Glutamatergic neuron (in vitro differentiated cells): Measurements from ENCODE around the gene RNU7-1. TPM values are rescaled to one million over a fixed set of nuclear protein-coding genes. Genes with fewer than 3 reads are reported as not detected.

Experiments
- DNase-seq: peaks from one replicate; pipeline ENCODE4 v3.0.0; 2022
- H3K27ac Mint-ChIP-seq: one replicate; pipeline ENCODE4 v1.8.0; 2020; ENCODE audit warnings: mild to moderate bottlenecking, mixed read lengths, inconsistent platforms; ENCODE audit not compliant: unreplicated experiment
- H3K27me3 Mint-ChIP-seq: one replicate; pipeline ENCODE4 v1.8.0; 2020; ENCODE audit warnings: mild to moderate bottlenecking, moderate library complexity, mixed read lengths, inconsistent platforms; ENCODE audit not compliant: unreplicated experiment
- H3K36me3 Mint-ChIP-seq: one replicate; pipeline ENCODE4 v1.8.0; 2020; ENCODE audit warnings: mild to moderate bottlenecking, mixed read lengths, inconsistent platforms; ENCODE audit not compliant: unreplicated experiment
- H3K4me1 Mint-ChIP-seq: one replicate; pipeline ENCODE4 v1.8.0; 2020; ENCODE audit warnings: mild to moderate bottlenecking, low read depth, mixed read lengths, inconsistent platforms; ENCODE audit not compliant: unreplicated experiment
- H3K4me3 Mint-ChIP-seq: one replicate; pipeline ENCODE4 v1.8.0; 2020; ENCODE audit warnings: mild to moderate bottlenecking, mixed read lengths, inconsistent platforms; ENCODE audit not compliant: unreplicated experiment
- H3K9me3 Mint-ChIP-seq: one replicate; pipeline ENCODE4 v1.8.0; 2020; ENCODE audit warnings: mild to moderate bottlenecking, moderate library complexity, mixed read lengths, inconsistent platforms; ENCODE audit not compliant: unreplicated experiment
- total RNA-seq: library from RNA; stranded (reverse); fragmentation: NEBNext Ultra II Directional; extraction: Animal tissue kit (Norgen Biotek cat#: 25700); gene quantifications from one replicate; pipeline ENCODE4 v1.2.1, GENCODE V29; 2021; ENCODE audit not compliant: unreplicated experiment
- TF ChIP-seq, protein P1 (sequence below): fragments of 200-600 bp; sonication (generic); IDR thresholded peaks from one replicate; pipeline ENCODE4 v1.5.0; 2021; ENCODE audit not compliant: partially characterized antibody, unreplicated experiment

The RNU7-1 gene
- total RNA-seq, 1 donor from 2014 or later: not detected

DNA sequence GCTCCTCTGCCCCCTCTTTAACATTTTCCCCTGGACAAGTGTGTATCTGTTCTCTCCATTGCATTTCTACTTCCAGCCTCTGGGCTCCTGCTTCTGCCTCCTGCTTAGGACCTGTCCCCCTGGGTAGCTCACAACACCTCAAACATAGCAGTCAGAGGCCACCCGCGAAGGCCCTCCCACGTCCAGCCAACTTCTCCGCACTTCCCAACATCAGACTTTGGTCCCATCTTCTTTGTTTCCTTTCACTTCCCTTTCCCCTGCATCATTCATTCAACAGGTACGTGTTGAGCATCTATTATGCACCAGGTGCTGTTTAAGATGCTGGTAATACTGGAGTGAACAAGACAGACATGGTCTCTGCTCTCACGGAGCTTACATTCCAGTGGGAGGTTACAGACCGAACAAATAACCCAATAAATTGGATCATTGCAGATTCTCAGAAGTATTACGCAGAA is 3.3 kb downstream of the RNU7-1 start:
- peaks cover 17% of the 10 kb centered on the region for H3K4me1 Mint-ChIP-seq
- DNase-seq: no peak
- peaks cover 25% of the 10 kb centered on the region for H3K27me3 Mint-ChIP-seq
- TF ChIP-seq, protein P1, sequence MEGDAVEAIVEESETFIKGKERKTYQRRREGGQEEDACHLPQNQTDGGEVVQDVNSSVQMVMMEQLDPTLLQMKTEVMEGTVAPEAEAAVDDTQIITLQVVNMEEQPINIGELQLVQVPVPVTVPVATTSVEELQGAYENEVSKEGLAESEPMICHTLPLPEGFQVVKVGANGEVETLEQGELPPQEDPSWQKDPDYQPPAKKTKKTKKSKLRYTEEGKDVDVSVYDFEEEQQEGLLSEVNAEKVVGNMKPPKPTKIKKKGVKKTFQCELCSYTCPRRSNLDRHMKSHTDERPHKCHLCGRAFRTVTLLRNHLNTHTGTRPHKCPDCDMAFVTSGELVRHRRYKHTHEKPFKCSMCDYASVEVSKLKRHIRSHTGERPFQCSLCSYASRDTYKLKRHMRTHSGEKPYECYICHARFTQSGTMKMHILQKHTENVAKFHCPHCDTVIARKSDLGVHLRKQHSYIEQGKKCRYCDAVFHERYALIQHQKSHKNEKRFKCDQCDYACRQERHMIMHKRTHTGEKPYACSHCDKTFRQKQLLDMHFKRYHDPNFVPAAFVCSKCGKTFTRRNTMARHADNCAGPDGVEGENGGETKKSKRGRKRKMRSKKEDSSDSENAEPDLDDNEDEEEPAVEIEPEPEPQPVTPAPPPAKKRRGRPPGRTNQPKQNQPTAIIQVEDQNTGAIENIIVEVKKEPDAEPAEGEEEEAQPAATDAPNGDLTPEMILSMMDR: peak; percentile 18
- H3K27ac Mint-ChIP-seq: peak overlapping the region; percentile 87
- H3K9me3 Mint-ChIP-seq: peaks cover 14% of the 10 kb centered on the region
- peak overlapping the region; percentile 97 for H3K4me3 Mint-ChIP-seq
- H3K36me3 Mint-ChIP-seq: no peaks in the 10 kb centered on the region

DNA sequence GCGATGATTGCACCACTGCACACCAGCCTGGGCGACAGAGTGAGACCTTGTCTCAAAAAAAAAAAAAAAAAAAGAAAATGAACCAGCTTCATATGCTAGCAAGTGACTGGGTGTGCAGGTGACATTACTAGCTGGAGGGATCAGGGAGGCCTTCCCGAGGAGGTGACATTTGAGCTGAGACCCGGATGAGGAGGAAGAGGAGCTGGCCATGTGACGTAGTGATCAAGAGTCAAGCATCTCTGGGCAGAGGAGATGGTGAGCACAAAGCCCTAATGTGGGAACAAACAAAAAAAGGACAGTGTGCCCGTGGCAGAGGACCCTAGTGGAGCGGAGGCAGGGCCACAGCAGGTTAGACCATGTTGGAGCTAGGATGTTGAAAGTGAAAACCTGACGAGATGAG is 4.0 kb downstream of the RNU7-1 start:
- peaks cover 11% of the 10 kb centered on the region for H3K9me3 Mint-ChIP-seq
- peaks cover 22% of the 10 kb centered on the region for H3K27me3 Mint-ChIP-seq
- H3K4me3 Mint-ChIP-seq: no peak overlapping the region
- DNase-seq: no peak
- H3K36me3 Mint-ChIP-seq: no peaks in the 10 kb centered on the region
- H3K27ac Mint-ChIP-seq: no peak overlapping the region
- H3K4me1 Mint-ChIP-seq: peaks cover 17% of the 10 kb centered on the region
- TF ChIP-seq, protein P1: no peak

DNA sequence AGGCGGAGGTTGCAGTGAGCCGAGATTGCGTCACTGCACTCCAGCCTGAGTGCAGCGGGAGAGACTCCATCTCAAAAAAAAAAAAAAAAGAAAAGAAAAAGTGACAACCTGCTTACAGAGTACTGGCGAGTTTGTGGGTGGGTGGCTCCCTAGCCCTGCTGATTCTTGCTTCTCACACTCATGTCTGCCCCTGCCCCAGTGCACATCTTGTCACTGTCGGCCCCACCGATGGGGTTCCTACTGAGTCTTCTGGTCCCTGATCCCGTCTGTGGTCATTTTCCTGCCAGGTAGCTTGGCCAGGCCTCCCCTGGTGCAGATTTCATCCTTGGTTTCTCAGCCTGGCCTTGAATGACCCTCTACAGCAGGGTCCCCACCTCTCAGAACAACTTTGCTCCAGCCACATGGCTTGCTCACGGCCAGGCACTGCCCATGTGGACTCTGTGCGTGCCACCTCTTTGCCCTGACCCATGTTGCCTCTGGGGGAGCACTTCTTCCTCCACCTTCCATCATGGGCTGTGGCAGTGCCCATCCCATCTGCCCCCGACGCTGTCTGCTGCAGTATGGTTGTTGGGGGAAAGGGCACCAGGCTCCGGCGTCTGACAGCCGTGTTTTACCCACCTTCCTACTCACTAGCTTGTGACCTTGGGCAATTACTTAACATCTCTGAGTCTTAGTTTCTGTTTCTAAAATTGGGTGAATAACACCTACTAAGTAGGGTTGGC is 5.4 kb downstream of the RNU7-1 start:
- H3K36me3 Mint-ChIP-seq: no peaks in the 10 kb centered on the region
- peaks cover 15% of the 10 kb centered on the region for H3K4me1 Mint-ChIP-seq
- H3K27ac Mint-ChIP-seq: no peak overlapping the region
- no peak for DNase-seq
- H3K27me3 Mint-ChIP-seq: peaks cover 16% of the 10 kb centered on the region
- TF ChIP-seq, protein P1: no peak
- H3K4me3 Mint-ChIP-seq: no peak overlapping the region
- no peaks in the 10 kb centered on the region for H3K9me3 Mint-ChIP-seq

- no peak overlapping the region for H3K27ac Mint-ChIP-seq
- no peak overlapping the region for H3K4me3 Mint-ChIP-seq
- TF ChIP-seq, protein P1: peak; percentile 32
These were observed 6.8 kb downstream of the RNU7-1 start for GRCh38 chr12:6950401-6950801.

GRCh38 chr12:6950811-6951540 is 7.4 kb downstream of the RNU7-1 start, which contains the start of gene PTPN6:
TSS of gene PTPN6 (plus strand) at chr12:6951356. CDS start at chr12:6951513, 157 bp downstream.
- no peak within 1 kb of the TSS for H3K27ac Mint-ChIP-seq
- H3K4me1 Mint-ChIP-seq: peaks cover 5% of the 10 kb centered on the region
- no peaks in the 10 kb centered on the region for H3K36me3 Mint-ChIP-seq
- DNase-seq: no peak
- no peak within 1 kb of the TSS for H3K4me3 Mint-ChIP-seq
- TF ChIP-seq, protein P1: no peak
- H3K9me3 Mint-ChIP-seq: no peaks in the 10 kb centered on the region
- H3K27me3 Mint-ChIP-seq: peaks cover 12% of the 10 kb centered on the region

More at GRCh38 chr12:6950401-6950801, 6.8 kb downstream of the RNU7-1 start:
- Mint-ChIP-seq H3K4me1 (peaks cover 7% of the 10 kb centered on the region), H3K27me3 (peaks cover 12% of the 10 kb centered on the region), H3K9me3 (no peaks in the 10 kb centered on the region), H3K36me3 (no peaks in the 10 kb centered on the region)
- DNase-seq: no peak
